Skeletal muscle satellite cell (primary cell): ENCODE data around the gene CACNA1I.
"Not testable (repeated sequence)": the region's sequence is repeated elsewhere in the genome, so short reads cannot be mapped to it uniquely, and the experiment has no call there.

Experiments used
- H3K27me3 ChIP-seq: 2 replicates; pipeline ENCODE4 v1.7.0; 2013; ENCODE audit warnings: low read length; ENCODE audit not compliant: control insufficient read depth, insufficient read depth
- H3K36me3 ChIP-seq: 2 replicates; pipeline ENCODE4 v1.7.0; 2013; ENCODE audit warnings: mild to moderate bottlenecking, control low read depth, low read length; ENCODE audit not compliant: insufficient read depth
- H3K4me1 ChIP-seq: 2 replicates; pipeline ENCODE4 v1.7.0; 2013; ENCODE audit warnings: low read length; ENCODE audit not compliant: control insufficient read depth, insufficient read depth
- H3K4me2 ChIP-seq: 2 replicates; pipeline ENCODE4 v1.7.0; 2013; ENCODE audit warnings: mild to moderate bottlenecking, low read length
- H3K4me3 ChIP-seq: 2 replicates; pipeline ENCODE4 v1.7.0; 2013; ENCODE audit warnings: low read length
- H3K9ac ChIP-seq: 2 replicates; pipeline ENCODE4 v1.7.0; 2013; ENCODE audit warnings: mild to moderate bottlenecking, low read depth, low read length, moderate library complexity
- H3K9me3 ChIP-seq: replicated peaks from 2 replicates; pipeline ENCODE4 v1.7.0; 2013; ENCODE audit warnings: mild to moderate bottlenecking, control low read depth, low read length

Gene CACNA1I

GRCh38 chr22:39725351-39726035 lies 154.9 kb downstream of the CACNA1I start:
- no peaks in the 10 kb centered on the region for H3K36me3 ChIP-seq
- H3K4me3 ChIP-seq = no peak overlapping the region
- H3K9ac ChIP-seq = no peak overlapping the region
- no peaks in the 10 kb centered on the region for H3K9me3 ChIP-seq
- no peak overlapping the region for H3K4me2 ChIP-seq
- peaks cover 44% of the 10 kb centered on the region for H3K27me3 ChIP-seq
- no peaks in the 10 kb centered on the region for H3K4me1 ChIP-seq

GRCh38 chr22:39727541-39727940 lies 157.0 kb downstream of the CACNA1I start:
- no peaks in the 10 kb centered on the region for H3K9me3 ChIP-seq
- peaks cover 32% of the 10 kb centered on the region for H3K27me3 ChIP-seq
- H3K4me3 ChIP-seq = no peak overlapping the region
- no peak overlapping the region for H3K9ac ChIP-seq
- no peaks in the 10 kb centered on the region for H3K4me1 ChIP-seq
- H3K36me3 ChIP-seq = no peaks in the 10 kb centered on the region
- no peak overlapping the region for H3K4me2 ChIP-seq

GRCh38 chr22:39728236-39728860 lies 157.8 kb downstream of the CACNA1I start:
- Histone ChIP-seq H3K4me1 (no peaks in the 10 kb centered on the region), H3K27me3 (peaks cover 38% of the 10 kb centered on the region), H3K9ac (no peak overlapping the region), H3K36me3 (no peaks in the 10 kb centered on the region), H3K9me3 (no peaks in the 10 kb centered on the region), H3K4me2 (no peak overlapping the region), H3K4me3 (no peak overlapping the region)

GRCh38 chr22:39729141-39729934 lies 158.8 kb downstream of the CACNA1I start:
- no peaks in the 10 kb centered on the region for H3K4me1 ChIP-seq
- peaks cover 39% of the 10 kb centered on the region for H3K27me3 ChIP-seq
- H3K4me2 ChIP-seq = no peak overlapping the region
- H3K36me3 ChIP-seq = no peaks in the 10 kb centered on the region
- H3K9ac ChIP-seq = no peak overlapping the region
- no peaks in the 10 kb centered on the region for H3K9me3 ChIP-seq
- H3K4me3 ChIP-seq = no peak overlapping the region

DNA sequence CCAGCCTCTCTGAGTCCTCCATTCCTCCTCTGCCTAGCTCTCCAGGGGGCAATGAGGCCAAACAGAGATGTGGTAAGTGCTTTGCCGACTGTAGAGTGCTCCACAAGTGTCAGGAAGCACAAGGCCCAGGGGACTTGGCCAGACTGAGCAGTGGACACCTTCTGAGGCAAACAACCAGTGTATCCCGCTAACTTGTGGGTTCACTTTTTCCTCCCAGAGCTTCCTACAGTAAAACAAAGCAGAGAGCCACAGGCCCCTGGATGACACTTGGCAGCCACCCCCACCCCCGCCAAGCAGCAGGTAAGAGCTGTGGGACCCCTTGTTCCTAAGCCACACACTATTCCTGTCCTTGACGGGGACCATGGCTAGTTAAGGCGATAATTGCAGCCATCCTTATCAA lies 160.9 kb downstream of the CACNA1I start:
- Histone ChIP-seq H3K9me3 (no peaks in the 10 kb centered on the region), H3K27me3 (peaks cover 44% of the 10 kb centered on the region), H3K4me1 (no peaks in the 10 kb centered on the region), H3K4me2 (no peak overlapping the region), H3K9ac (no peak overlapping the region), H3K36me3 (no peaks in the 10 kb centered on the region), H3K4me3 (no peak overlapping the region)

- Histone ChIP-seq H3K27me3 (peaks cover 42% of the 10 kb centered on the region), H3K4me2 (no peak overlapping the region), H3K36me3 (no peaks in the 10 kb centered on the region), H3K9ac (no peak overlapping the region), H3K4me1 (no peaks in the 10 kb centered on the region), H3K9me3 (no peaks in the 10 kb centered on the region), H3K4me3 (no peak overlapping the region)
Measured at GRCh38 chr22:39731881-39732555, 161.5 kb downstream of the CACNA1I start.

DNA sequence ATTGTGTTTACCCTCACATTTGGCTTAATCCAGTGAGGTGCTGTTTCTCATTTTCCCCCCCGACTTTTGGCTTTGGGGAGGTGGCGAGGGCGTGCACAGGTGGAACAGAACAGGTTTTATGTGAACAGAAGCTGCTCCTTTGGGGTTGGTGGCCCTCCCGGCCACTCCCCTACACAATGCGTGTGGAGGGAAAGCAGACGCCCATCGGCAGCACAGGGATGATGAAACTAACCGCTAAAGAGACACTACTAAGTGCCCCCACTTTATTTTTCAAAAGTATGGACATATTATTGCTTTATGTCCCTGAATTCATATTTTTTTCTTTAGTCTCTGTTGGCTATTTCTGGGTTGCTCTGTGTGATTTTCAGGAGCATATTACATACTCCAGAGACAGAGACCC lies 162.1 kb downstream of the CACNA1I start:
- no peak overlapping the region for H3K9ac ChIP-seq
- no peaks in the 10 kb centered on the region for H3K36me3 ChIP-seq
- H3K4me3 ChIP-seq = no peak overlapping the region
- no peak overlapping the region for H3K4me2 ChIP-seq
- H3K9me3 ChIP-seq = no peaks in the 10 kb centered on the region
- peaks cover 42% of the 10 kb centered on the region for H3K27me3 ChIP-seq
- H3K4me1 ChIP-seq = no peaks in the 10 kb centered on the region

DNA sequence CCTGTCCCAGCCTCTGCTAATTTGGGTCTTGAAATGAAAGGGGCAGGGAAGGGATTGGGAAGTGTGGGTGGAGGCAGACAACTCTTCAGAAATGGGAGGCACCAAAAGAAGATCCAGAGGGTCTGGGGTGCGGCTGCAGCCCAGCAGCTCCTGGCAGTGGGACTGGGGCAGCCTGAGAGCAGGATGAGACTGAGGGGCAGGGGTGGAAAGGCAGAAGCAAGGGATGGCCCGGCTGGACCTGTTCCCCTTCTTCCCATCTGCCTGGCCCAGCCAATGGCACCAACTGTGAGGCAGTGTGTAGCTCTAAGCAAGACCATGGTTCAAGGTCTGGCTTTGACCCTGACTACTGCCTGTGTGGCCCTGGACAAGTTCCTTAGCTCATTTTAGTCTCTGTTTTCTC lies 162.6 kb downstream of the CACNA1I start:
- H3K4me2 ChIP-seq = no peak overlapping the region
- peaks cover 44% of the 10 kb centered on the region for H3K27me3 ChIP-seq
- no peaks in the 10 kb centered on the region for H3K9me3 ChIP-seq
- H3K4me3 ChIP-seq = no peak overlapping the region
- H3K36me3 ChIP-seq = no peaks in the 10 kb centered on the region
- no peaks in the 10 kb centered on the region for H3K4me1 ChIP-seq
- no peak overlapping the region for H3K9ac ChIP-seq

DNA sequence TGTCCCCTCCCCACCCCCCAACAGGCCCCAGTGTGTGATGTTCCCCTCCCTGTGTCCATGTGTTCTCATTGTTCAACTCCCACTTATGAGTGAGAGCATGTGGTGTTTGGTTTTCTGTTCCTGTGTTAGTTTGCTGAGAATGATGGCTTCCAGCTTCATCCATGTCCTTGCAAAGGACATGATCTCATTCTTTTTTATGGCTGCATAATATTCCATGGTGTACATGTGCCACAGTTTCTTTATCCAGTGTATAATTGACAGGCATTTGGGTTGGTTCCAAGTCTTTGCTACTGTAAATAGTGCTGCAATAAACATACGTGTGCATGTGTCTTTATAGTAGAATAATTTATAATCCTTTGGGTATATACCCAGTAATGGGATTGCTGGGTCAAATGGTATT lies 163.5 kb downstream of the CACNA1I start:
- H3K27me3 ChIP-seq = peaks cover 45% of the 10 kb centered on the region
- H3K4me1 ChIP-seq, H3K4me2 ChIP-seq, H3K36me3 ChIP-seq, H3K4me3 ChIP-seq, H3K9ac ChIP-seq, H3K9me3 ChIP-seq: not testable (repeated sequence)

GRCh38 chr22:39734866-39735265 lies 164.3 kb downstream of the CACNA1I start:
- Histone ChIP-seq H3K4me1 (no peaks in the 10 kb centered on the region), H3K4me3 (no peak overlapping the region), H3K9ac (no peak overlapping the region), H3K27me3 (peaks cover 45% of the 10 kb centered on the region), H3K4me2 (no peak overlapping the region), H3K36me3 (no peaks in the 10 kb centered on the region), H3K9me3 (no peaks in the 10 kb centered on the region)

- Histone ChIP-seq H3K4me2 (no peak overlapping the region), H3K36me3 (no peaks in the 10 kb centered on the region), H3K4me3 (no peak overlapping the region), H3K9ac (no peak overlapping the region), H3K4me1 (no peaks in the 10 kb centered on the region), H3K9me3 (no peaks in the 10 kb centered on the region), H3K27me3 (peaks cover 45% of the 10 kb centered on the region)
Measured at GRCh38 chr22:39735776-39736175, 165.2 kb downstream of the CACNA1I start.
